HG03460 (cell line): Measurements from ENCODE around the gene GSN.

Source experiments
- ATAC-seq: cut with Tn5 transposase; IDR thresholded peaks from one replicate; pipeline ENCODE4 v1.9.1; 2021; ENCODE audit not compliant: unreplicated experiment

Gene GSN

DNA sequence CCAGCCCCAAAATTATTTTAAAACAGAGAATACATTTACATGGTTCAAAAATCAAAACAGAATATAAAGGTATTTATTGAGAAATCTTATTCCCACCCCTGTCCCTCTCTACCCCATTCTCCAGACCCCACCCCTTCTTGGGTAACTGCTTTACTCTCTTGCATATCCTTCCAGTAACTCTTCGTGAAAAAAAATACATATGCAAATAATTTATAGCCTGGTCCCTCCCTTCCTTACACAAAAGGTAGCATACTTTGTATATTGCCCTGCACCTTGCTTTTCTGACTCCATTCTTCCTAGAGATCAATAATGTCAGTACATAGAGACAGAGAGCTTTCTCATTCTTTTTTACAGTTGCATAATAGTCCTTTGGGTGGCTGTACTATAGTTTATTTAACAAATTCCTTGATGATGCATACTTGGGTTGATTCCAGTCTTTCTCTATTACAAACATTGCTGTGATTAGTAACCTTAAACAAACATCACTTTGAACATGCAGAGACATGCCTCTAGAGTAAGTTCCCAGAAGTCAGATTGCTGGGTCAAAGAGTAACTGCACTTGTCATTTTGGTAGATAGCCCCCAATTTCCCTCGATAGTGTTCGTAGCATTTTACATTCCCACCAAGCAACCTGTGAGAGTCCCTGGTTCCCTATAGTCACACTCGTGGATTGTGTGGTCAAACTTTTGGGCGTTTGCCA is 54.2 kb downstream of the GSN start:
- ATAC-seq = no peak

DNA sequence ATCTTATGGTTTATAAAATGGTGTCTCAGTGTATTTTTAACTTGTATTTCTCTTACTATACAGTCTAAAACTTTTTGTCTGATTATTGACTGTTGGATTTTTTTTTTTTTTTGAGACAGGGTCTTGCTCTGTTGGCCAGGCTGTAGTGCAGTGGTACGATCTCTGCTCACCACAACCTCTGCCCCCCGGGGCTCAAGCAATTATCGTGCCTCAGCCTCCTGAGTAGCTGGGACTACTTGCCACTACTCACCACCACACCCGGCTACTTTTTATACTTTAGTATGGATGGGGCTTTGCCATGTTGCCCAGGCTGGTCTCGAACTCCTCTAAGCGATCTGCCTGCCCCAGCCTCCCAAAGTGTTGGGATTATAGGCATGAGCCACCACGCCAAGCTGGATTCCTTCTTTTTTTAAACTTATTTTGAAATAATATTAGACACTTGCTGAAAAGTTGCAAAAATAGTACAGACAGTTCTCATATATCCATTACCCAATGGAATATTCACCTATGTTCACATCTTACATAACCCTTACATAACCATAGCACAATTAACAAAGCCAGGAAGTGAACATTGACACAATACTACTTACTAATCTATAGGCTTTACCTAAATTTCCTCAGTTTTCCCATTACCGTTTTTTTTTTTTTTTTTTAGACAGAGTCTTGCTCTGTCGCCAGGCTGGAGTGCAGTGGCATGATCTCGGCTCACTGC is 54.9 kb downstream of the GSN start:
- ATAC-seq = no peak

DNA sequence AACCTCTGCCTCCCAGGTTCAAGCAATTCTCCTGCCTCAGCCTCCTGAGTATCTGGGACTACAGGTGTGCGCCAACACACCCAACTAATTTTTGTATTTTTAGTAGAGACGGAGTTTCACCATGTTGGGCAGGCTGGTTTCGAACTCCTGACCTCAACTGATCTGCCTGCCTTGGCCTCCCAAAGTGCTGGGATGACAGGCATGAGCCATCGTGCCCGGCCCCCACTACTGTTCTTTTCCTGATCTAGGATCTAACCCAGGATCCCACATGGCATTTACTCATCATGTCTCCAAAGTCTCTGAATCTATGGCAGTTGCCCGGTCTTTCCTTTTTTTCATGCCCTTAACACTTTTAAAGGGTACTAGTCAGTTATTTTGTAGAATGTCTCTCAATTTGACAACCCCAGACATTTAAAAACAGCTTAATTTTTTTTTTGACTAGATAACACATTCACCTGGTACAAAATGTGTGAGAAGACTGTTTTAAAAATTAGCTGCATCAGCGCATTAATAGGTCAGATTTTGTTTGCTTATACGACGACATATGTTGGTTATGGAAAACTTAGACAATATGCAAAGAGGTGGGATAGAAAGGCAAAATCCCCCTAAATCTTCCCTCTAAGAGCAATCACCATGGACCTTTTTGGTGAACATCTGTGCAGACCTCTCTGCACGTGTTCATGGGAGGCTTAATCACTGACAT is 55.6 kb downstream of the GSN start:
- ATAC-seq = no peak

DNA sequence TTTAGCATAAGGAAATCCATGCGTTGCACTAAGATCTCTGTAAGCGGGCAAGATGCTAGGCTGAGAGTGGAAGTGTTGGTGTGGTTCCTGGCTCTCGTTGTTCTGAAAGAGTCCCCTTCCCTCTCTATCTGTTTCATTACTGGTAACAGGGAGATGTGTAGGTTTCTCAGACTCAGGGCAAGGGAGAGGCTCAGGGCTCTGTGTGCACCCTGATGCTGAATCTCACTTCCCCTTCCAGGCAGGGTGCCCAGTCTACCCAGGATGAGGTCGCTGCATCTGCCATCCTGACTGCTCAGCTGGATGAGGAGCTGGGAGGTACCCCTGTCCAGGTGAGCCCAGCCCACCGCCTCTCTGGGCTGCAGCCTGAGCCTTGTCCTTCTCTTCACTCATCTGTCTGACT is 56.4 kb downstream of the GSN start:
- ATAC-seq = no peak

DNA sequence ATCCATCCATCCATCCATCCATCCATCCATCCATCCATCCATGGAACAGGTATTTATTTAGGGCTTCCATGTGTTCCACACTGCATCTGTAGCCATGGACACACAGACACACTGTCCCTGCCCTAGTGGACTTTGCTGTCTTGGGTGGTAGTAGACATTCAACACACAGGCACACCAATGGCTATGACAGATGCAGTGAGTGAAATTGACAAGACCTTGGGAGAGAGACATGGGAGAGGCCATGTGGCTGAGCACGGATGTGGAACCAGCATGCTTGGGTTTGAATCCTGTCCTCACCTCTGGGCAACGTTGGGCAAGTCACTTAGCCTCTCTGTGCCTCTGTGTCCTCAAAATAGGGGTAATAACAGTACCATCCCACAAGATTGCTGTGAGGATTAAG is 56.8 kb downstream of the GSN start:
- ATAC-seq = no peak

DNA sequence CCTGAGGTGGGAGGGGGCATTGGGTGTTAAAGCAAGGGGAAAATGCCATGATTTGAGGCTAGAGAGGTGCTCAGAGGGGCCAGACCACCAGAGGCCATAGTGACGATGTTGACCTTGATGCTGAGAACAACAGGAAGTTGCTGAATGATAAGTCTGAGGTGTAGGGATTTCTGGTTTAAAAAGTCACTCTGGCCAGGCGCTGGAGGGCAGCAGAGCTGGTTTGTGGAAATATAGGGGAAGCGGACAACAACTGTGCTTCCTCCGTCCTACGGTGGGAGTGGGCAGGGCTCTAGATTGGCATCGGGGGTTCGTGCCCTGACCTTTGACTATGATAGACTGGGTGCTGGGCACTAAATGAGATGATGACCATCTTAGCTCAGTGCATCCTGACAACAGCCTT is 57.4 kb downstream of the GSN start:
- no peak for ATAC-seq

DNA sequence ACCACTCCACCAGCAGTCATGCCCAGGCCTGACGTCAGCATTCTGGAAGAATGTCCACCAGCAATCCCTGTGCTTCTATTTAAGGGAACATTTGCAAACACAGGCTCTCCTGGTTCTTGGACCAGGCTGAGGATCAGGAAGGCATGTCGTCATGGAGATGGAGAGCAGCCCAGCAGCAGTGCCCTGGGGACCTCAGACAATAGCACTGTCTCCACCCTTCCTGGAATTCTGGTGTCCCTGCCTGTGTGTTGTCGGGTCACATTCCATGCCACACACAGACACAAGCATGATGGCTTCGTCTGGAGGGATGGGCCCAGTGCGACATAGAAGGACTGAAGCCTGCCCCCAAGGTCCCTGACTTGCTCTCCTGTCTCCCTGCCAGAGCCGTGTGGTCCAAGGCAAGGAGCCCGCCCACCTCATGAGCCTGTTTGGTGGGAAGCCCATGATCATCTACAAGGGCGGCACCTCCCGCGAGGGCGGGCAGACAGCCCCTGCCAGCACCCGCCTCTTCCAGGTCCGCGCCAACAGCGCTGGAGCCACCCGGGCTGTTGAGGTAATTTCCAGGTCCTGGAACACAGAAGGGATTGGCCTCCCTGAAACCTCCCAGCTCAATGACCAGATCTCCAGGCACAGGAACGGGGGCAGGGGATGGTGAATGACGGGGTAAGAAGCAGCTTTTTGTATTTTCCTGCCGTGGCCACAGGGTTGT is 58.3 kb downstream of the GSN start:
- ATAC-seq = no peak

DNA sequence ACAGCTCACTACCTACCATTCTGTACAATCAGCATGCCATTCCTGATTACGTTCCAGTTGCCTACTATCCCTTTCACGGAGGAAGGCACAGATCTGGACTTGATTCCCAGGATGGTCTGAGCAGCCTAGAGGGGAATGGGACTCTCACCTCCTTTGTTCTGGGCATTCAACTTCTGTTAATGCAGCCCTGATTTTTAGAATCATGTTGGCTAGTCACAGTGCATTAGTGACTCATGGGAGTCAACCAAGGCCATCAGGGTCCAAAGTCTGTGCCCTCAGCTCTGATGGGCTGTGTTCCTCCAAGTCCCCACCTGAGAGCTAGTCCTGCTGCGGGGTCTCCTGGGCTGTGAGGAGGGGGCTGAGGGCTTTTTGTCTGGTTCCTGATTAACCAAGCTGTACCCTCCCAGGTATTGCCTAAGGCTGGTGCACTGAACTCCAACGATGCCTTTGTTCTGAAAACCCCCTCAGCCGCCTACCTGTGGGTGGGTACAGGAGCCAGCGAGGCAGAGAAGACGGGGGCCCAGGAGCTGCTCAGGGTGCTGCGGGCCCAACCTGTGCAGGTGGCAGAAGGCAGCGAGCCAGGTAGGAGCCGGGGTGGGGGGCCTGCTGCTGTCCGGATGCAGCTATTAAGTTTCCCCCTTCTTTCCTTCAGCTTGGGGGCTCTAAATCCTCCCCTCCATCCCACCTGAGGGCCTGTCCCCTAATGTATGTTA is 59.1 kb downstream of the GSN start:
- no peak for ATAC-seq

DNA sequence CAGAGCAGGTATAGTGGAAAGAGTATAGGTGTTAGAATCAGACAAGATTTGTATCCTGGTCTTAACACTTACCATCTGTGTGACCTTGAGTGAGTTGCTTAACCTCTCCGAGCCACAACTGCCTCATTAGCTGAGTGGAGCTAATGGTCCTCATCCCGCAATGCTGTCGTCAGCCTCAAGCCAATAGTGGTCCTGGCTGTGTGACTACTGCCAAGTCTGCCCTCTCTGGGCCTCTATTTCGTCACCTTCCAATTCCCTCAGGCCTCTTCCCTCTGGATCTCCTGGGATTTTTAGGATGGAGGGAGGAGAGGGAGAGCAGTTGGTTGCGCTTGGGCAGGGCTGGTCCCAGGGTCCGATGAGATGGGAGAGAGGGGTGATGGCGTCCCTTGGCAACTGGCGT is 60.5 kb downstream of the GSN start:
- no peak for ATAC-seq

DNA sequence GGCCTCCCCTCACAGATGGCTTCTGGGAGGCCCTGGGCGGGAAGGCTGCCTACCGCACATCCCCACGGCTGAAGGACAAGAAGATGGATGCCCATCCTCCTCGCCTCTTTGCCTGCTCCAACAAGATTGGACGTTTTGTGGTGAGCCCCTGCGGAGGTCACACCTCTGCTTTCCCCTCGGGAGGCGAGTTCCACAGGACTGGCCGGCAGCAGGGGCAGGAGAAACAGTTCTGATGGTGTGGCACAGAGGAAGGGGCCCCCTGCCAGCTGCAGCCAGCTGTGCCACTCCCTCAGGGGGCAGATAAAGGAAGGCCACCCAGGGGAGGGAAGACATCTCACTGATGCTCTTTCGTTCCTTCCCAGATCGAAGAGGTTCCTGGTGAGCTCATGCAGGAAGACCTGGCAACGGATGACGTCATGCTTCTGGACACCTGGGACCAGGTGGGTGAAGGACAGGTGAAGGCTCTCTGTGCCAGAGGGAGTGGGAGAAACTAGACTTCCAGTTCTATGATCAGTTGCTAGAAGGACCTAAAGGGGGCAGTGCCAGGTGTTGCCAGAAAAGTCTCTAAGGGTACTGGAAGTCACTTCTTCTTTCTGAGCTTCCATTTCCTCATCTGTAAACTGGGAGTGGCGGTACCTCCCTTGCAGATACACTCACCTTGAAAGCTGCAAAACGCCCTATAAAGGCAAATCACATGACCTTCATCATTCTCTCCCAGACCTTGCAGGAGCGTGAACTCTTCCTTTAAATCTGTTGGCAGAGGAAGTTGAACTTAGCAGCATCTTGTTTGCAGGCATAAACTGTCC is 61.1 kb downstream of the GSN start:
- ATAC-seq = no peak

DNA sequence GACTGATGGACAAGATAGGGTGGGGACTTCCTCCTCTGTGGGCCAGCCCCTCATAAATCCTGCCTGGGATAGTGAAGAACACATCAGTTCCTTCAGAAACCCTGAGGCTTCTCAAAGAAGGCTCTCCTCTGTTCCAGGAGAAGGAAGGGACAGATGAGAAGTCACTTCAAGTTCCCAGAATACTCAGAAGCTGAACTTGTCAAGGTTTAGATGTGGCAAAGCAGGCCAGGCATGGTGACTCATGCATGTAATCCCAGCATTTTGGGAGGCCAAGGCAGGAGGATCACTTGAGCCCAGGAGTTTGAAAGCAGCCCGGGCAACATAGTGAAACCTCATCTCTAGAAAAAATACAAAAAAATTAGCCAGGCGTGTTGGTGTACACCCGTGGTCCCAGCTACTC is 63.6 kb downstream of the GSN start:
- ATAC-seq = no peak

DNA sequence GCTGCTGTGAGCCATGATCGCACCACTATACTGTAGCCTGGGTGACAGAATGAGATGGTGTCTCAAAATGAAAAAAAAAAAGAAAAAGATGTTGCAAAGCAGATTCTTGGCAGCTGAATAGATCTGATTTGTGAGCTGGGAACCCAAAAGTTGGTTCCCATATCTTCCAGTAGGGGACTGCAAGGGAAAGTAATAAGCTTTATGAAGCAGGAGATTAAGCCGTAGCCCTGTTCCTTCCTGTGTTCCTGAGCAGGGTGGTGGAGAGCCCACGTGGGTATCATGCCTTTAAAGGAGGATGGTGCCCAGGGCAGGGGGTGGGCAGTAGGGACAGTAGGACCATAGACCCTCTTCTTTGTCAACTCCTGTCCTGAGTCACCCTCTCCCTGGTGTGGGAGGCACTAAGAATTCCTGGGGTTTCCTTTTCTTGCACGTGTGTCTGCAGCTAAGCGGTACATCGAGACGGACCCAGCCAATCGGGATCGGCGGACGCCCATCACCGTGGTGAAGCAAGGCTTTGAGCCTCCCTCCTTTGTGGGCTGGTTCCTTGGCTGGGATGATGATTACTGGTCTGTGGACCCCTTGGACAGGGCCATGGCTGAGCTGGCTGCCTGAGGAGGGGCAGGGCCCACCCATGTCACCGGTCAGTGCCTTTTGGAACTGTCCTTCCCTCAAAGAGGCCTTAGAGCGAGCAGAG is 64.2 kb downstream of the GSN start:
- ATAC-seq = no peak

DNA sequence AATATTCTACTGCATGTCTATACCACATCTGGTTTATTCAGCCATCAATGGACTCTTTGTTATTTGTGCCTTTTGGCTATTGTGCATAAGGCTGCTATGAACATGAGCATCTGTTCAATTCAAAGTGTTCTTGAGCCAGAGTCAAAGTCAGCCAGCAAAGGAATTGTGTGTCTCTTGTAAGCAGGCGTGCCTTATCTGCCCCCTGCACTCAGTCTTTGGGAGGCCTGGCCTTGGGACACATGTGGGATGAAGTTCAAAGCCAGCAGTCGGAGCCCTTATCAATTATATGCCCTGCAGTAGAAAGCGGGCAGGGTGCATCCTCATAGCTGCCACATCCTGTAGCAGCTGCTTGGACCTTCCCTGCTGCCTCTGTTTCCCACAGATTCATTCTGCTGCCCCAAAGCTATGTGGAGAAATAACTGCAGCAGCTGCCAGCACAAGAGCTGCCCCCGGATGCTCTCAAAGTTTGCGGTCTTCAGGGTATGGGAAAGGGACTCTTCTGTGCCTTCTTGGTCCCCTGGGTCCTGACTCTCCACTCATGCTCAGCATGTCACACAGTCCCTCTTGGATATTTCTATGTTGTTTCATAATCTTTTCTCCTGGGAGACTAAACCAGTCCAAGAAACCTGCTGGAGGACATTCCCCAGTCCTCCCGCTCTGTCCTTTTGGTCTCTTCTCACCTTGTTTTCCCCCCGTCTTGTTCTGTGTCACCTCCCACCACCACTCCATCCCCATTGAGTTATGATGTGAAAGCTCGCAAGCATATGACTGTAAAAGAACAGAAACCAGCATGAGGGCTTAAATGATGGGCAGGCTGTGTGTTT is 66.2 kb downstream of the GSN start:
- ATAC-seq = no peak

DNA sequence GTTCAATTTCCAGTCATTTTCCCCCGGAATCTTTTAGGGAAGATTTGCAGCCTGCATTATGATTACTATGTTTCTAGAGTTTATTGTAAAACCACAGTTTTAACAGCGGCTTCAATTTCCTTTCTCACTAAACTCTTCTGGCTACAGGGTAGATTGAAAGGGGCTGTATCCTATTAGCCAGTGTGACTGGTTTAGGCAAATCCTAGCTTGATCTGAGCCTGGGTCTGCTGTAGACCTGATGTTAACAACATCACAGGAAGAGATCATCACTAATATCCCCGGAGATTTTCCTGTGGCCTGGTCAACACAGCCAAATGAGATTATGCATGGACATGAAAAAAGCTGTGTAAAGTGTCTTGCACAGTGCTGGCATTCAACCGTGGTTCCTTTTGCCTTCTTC is 68.7 kb downstream of the GSN start:
- no peak for ATAC-seq

DNA sequence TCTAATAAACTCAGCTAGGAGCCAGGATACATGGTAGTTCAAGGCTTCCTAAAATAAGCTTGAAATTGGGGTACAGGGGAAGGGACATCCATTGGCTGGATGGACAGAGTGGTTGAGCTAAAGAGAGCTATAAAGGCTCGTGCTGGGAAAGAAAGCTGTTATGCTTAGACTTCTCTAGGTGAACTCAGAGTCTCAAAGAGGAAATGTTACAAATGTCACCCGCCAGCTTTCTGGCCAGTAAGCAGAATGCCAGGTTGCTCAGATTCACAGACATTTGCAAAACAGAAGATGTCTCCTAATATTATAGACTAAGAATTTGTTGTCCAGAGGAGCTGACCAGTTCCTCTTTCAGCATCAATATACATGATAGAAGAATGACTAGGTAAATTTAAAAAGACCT is 71.5 kb downstream of the GSN start:
- ATAC-seq = no peak

DNA sequence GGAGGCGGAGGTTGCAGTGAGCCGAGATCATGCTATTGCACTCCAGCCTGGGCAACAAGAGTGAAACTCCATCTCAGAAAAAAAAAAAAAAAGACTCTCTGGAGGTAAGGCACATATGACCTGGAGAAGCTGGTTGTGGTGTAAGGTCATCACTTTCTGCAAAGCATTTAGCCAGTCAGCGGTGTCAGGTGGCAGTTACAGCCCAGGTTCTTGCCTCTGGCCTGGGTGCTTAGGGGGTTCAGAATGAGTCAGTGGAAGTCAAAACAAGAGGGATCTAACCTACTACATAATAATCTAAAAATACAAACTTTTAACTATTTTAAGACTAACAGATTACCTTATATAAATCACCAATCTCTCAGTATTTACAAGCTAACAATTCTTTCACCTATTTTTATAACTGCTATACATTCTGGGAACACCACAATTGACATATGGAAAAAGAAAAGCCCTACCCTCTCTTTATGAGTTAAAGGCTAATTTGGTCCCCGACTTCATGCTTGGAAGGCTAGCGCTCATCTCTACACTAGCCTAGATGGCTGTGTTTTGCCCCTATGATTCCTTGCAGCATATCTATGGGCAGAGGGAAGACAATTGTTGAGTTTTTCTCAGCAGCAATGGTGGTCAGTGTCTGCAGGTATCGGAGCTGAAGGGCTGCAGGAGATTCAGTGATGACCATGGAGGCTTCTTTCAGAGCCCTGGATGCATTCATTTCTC is 72.9 kb downstream of the GSN start:
- ATAC-seq = peak; percentile 75

DNA sequence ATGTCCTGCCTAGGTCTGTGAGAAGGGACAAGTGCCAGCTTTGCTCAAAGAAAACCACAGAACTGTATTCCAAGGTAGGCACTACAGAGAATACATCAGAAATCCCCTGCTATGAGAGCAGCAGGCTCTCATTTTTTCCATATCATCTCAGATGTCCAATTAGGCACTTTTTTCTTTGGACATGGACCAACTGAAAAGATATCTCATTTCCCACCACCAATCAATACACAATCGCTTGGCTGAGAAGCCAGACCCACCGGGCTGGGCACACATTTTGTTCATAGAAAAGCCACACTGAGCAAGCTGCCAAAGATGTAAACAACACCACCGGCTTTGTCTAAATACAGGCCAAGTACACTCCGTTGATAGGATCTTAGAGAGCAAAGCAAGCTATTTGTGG is 76.2 kb downstream of the GSN start:
- ATAC-seq = no peak

DNA sequence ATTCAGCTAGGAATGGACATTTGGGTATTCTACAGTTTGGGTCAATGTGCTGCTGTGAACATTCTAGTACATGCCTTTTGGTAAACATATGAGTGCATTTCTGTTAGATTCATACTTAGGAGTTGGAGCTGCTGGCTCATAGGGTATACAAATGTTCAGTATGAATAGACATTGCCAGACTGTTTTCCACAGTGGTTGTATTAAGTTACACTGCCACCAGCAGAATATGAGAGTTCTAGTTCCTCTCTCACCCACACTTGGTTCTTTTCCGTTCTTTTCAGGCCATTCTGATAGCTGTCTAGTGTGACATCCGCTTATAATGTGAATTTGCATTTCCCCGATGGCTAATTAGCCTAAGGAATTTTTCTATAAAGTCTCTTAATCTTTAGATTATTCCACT is 77.1 kb downstream of the GSN start:
- ATAC-seq = no peak
